ENCODE data around the gene CPA3. TPM values are rescaled to one million over a fixed set of nuclear protein-coding genes. Genes with fewer than 3 reads are reported as not detected.
A peak's percentile ranks its signal among the peaks of the same experiment; 100 is the strongest.

The CPA3 gene
- total RNA-seq, 4 donors from 2014 or later: 1.9 to 19.8 (median 4.1) TPM

DNA sequence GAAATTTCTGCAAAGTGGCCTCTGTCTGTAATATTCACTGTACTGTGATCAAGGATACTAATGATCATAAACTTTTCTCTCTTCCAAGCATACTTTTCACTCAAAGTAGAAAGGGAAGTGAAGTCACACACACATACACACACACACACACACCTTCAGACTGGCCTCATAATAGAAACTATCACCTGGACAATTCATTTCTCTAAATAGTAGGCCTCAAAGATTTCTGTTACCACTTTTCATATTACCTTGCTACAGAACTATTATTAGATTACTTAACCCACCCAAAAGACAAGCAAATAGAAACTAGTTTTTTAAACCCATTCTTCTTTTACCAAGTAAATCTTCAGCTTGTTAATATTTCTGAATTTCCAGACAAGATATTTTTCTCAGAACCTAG is 25.3 kb upstream of the CPA3 start:
- intact Hi-C loops (cut with DNase I; ENCODE audit: low total_unique reads): no loop called here
- no peak overlapping the region for H3K4me3 ChIP-seq (ENCODE audit: low read depth, poor library complexity, severe bottlenecking)
- no peak for DNase-seq (ENCODE audit: low spot score in 2 of 2)
- TF ChIP-seq POLR2A (IDR thresholded peaks at IDR 0.05): no peak
- TF ChIP-seq, protein P1, sequence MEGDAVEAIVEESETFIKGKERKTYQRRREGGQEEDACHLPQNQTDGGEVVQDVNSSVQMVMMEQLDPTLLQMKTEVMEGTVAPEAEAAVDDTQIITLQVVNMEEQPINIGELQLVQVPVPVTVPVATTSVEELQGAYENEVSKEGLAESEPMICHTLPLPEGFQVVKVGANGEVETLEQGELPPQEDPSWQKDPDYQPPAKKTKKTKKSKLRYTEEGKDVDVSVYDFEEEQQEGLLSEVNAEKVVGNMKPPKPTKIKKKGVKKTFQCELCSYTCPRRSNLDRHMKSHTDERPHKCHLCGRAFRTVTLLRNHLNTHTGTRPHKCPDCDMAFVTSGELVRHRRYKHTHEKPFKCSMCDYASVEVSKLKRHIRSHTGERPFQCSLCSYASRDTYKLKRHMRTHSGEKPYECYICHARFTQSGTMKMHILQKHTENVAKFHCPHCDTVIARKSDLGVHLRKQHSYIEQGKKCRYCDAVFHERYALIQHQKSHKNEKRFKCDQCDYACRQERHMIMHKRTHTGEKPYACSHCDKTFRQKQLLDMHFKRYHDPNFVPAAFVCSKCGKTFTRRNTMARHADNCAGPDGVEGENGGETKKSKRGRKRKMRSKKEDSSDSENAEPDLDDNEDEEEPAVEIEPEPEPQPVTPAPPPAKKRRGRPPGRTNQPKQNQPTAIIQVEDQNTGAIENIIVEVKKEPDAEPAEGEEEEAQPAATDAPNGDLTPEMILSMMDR (IDR thresholded peaks at IDR 0.05): no peak

DNA sequence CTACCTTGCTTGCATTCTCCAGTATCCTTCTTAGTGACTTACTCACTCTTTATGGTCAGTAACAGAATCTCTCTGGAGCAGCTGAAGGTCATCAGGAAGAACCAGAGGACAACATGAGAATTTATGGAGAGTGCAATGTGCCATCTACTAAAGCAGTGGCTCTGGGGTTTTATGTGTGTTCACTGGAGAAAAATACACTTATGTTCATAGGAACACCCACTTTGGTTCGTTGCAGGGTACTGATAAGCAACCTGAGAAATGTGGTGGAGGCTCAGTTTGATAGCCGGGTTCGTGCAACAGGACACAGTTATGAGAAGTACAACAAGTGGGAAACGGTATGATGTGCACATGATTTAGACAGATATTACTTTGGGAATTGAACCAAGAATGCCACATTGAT is 24.6 kb upstream of the CPA3 start:
- intact Hi-C loops (cut with DNase I; ENCODE audit: low total_unique reads): no loop called here
- H3K4me3 ChIP-seq (ENCODE audit: low read depth, poor library complexity, severe bottlenecking): no peak overlapping the region
- WGBS, 2 donors: 69 to 76% methylated on average over 4 of the region's 4 CpGs
- DNase-seq (ENCODE audit: low spot score in 2 of 2): no peak
- TF ChIP-seq, protein P1 (IDR thresholded peaks at IDR 0.05): no peak
- no peak for TF ChIP-seq POLR2A (IDR thresholded peaks at IDR 0.05)

DNA sequence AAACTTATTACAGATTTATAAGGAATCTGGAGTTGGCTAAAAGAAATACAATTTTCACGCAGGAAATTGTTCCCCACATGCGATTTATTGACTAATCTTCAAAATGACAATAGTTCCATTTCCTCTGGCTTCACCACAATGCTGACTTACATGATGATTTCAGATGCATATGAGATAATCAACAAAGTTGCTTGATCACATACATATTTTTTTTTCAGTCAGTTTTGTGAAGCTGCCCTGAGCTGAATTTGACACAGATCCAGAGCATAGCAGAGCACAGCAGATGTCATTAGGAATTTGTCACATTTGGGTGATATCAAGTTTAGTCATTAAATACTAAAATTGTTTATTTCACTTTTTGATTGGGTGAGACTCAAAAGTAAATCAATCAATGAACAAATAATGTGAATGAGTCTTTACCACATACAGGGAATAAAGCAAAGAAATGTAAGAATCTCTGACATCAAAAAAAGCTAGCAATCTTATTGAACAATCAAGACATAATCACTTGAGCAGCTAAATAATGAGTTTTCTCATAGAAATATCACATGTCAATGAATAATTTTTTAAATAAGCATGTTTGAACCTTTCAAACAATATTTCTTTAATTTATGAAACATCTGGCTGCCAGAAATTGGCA is 19.2 kb upstream of the CPA3 start:
- intact Hi-C loops (cut with DNase I; ENCODE audit: low total_unique reads): no loop called here
- no peak for DNase-seq (ENCODE audit: low spot score in 2 of 2)
- TF ChIP-seq, protein P1 (IDR thresholded peaks at IDR 0.05): no peak
- no peak for TF ChIP-seq POLR2A (IDR thresholded peaks at IDR 0.05)
- no peak overlapping the region for H3K4me3 ChIP-seq (ENCODE audit: low read depth, poor library complexity, severe bottlenecking)
- 50 to 55% methylated on average over 2 of the region's 2 CpGs for WGBS, 2 donors

DNA sequence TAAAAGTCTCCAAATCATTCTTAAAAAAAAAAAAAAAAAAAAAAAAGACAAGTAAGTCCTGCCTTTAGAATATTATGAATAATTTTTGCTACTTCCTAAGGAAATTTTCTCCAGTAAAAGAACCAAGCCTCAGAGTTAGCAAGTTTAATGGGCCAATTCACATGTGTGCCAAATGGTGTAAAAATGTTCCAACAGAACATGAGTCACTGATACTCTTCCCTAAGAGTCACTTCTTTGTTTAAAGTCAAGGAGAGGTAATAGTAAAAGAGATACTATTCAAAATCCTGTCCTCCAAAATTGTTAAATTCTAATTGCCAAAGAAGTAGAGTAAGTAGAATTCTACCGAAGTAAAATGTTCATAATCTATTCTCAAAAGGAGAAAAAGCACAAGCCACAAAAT is 17.7 kb upstream of the CPA3 start:
- WGBS, 2 donors: 44 to 53% methylated on average over 1 of the region's 1 CpG
- intact Hi-C loops (cut with DNase I; ENCODE audit: low total_unique reads): no loop called here
- peak in 1 of 2 donors; percentile 36 for DNase-seq (ENCODE audit: low spot score in 2 of 2)
- TF ChIP-seq, protein P1 (IDR thresholded peaks at IDR 0.05): no peak
- no peak for TF ChIP-seq POLR2A (IDR thresholded peaks at IDR 0.05)
- H3K4me3 ChIP-seq (ENCODE audit: low read depth, poor library complexity, severe bottlenecking): no peak overlapping the region

DNA sequence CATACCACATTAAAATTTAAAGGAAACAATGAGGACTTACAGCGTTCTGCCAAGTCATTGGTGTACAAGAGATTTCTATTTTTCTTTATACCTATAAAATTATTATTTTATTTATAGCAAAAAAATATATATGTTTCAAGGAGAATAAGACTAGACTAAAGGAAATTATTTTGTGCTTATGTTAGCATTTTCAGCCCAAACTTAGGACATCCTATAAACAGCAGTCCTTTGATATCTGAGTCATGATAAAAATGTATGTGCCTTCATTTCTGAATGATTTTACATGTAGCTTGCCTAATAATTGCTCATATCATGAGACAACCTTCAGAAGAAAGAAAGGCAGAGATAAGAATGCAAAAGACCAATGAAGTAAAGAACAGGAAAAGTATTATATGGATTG is 16.7 kb upstream of the CPA3 start:
- no peak for DNase-seq (ENCODE audit: low spot score in 2 of 2)
- WGBS, 2 donors: 86 to 89% methylated on average over 1 of the region's 1 CpG
- no peak overlapping the region for H3K4me3 ChIP-seq (ENCODE audit: low read depth, poor library complexity, severe bottlenecking)
- TF ChIP-seq, protein P1 (IDR thresholded peaks at IDR 0.05): no peak
- TF ChIP-seq POLR2A (IDR thresholded peaks at IDR 0.05): no peak
- intact Hi-C loops (cut with DNase I; ENCODE audit: low total_unique reads): no loop called here
